NCI-H1105 (cell line): ENCODE results near the gene NPSR1.
"Not testable (repeated sequence)": the region's sequence is repeated elsewhere in the genome, so short reads cannot be mapped to it uniquely, and the experiment has no call there.

ENCODE experiments used
- DNase-seq: peaks from one replicate; lab custom pipeline; 2025; lab: John Stamatoyannopoulos, UW

Gene NPSR1, protein sequence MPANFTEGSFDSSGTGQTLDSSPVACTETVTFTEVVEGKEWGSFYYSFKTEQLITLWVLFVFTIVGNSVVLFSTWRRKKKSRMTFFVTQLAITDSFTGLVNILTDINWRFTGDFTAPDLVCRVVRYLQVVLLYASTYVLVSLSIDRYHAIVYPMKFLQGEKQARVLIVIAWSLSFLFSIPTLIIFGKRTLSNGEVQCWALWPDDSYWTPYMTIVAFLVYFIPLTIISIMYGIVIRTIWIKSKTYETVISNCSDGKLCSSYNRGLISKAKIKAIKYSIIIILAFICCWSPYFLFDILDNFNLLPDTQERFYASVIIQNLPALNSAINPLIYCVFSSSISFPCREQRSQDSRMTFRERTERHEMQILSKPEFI

DNA sequence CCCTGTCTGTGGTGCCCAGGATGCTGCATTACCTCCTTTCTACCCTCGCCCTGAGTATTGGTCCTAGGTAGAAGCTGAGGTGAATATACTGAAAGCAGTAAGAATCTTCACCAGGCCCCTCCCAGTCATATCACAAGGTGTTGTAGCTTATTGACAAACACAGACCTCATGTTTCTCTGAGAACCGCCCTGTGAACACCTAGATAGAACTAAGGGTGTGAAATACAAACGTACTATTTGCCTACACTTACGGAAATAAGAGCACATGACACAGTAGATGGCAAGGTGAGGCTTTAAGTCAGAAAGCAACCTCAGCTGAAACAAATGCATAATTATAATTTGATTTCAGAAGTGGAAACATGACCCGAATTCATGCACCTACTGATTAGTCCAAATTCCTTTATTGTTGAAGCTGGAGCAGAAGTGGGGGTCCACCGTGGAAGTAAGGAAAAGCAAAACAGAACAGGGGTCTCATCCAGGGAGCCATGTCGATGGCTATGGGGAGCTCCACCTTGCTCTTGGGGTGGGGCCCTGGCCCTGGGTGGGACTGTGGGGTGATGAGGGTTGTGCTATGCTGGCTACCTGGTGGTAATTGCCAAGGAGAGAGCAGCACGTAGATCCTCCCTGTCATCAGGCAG, at the start of gene NPSR1:
Gene NPSR1 (plus strand): TSS at position 587 of the 637 bp plus-strand sequence. CDS start 195 bp downstream, outside the sequence.
- no peak for DNase-seq

DNA sequence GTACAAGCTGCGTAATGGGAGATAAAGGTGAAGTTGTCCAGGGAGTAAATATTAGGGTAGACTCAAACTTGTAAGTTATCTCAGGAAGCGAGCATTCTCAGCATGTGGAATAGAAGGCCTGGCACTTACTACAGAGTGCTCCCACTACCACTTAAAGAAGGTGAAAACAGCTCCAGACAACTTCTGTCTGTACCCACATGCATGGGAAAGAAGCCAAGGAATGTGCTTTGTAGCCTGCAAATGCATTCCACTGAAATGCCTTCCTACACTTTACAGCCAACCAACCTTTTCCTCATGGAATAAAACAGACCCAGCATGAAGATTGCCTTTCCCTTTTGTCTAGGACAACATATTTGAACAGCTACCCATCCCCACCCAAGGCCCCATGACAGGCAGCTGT, 45.4 kb upstream of the NPSR1 start:
- no peak for DNase-seq

- no peak for DNase-seq
Observed at GRCh38 chr7:34620425-34620824, 37.6 kb upstream of the NPSR1 start.

GRCh38 chr7:34622182-34622581, 35.8 kb upstream of the NPSR1 start:
- DNase-seq: no peak

GRCh38 chr7:34622771-34623250, 35.2 kb upstream of the NPSR1 start:
- no peak for DNase-seq

GRCh38 chr7:34628618-34629017, 29.4 kb upstream of the NPSR1 start:
- not testable (repeated sequence) for DNase-seq

DNA sequence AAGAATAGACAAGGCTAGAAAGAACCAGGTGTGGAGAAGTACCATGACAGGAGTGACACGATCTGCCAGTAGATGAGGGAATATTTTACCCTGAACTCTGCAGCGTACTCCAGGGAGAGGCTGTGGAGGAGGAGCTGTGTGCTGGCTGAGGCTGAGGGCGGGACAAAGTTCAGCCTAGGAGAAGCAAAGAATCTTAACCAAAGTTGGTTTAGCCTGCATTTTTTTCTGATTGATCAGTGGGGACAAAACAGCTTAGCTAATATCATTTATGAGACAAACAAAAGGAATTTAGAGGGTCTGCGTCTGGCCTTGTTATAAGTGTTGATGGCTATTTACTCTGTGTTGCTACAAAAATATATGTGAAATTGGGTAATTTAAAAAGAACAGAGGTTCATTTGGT, 5.2 kb upstream of the NPSR1 start:
- DNase-seq: no peak

DNA sequence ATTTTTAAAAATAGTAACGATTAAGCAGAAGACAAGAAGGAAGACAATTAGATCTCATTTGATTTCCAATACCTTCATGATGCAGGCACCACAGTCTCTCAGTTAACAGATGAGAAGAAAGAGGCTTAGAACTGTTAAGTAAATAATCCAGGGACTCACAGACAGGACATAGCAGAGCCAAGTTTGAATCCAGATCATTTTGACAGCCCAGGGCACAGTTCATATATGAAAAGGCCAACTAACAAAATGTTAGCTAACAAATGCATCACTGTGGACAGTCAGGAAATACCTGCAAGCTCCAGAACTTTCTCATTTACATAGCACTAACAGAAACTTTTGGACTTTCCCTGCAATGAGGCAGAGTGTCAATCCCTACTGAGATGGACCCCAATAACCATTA, 4.2 kb upstream of the NPSR1 start:
- no peak for DNase-seq

- DNase-seq: no peak
Observed at GRCh38 chr7:34655384-34655783, 2.6 kb upstream of the NPSR1 start.

- no peak for DNase-seq
Observed at GRCh38 chr7:34656041-34656440, 2.0 kb upstream of the NPSR1 start.

- DNase-seq: no peak
Observed at GRCh38 chr7:34659472-34660075, 1.6 kb downstream of the NPSR1 start.

- no peak for DNase-seq
Observed at GRCh38 chr7:34662058-34662708, 4.2 kb downstream of the NPSR1 start.

GRCh38 chr7:34664755-34665154, 6.7 kb downstream of the NPSR1 start:
- no peak for DNase-seq

- no peak for DNase-seq
Observed at GRCh38 chr7:34672430-34672829, 14.4 kb downstream of the NPSR1 start.

DNA sequence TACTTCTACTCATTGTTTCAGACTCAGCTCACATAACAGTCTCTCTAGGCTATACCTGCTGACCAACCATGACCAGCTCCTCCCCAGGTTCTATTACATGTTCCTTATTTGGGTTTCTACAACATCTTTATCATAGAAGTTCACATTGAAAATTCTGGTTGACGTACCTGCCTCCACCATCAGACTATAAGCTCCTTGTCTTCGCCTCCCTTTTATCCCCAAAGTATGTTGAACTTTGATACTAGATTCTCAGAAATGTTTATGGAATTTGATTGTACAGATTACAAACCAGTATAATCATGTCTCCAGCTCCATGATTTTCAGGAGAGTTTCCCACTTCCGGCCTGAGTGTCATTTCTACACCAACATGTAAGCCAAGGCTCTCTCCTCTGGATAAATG, 15.0 kb downstream of the NPSR1 start:
- DNase-seq: no peak

GRCh38 chr7:34675749-34676374, 17.8 kb downstream of the NPSR1 start:
- DNase-seq: peak; percentile 12

GRCh38 chr7:34677491-34677890, 19.5 kb downstream of the NPSR1 start:
- DNase-seq: no peak

DNA sequence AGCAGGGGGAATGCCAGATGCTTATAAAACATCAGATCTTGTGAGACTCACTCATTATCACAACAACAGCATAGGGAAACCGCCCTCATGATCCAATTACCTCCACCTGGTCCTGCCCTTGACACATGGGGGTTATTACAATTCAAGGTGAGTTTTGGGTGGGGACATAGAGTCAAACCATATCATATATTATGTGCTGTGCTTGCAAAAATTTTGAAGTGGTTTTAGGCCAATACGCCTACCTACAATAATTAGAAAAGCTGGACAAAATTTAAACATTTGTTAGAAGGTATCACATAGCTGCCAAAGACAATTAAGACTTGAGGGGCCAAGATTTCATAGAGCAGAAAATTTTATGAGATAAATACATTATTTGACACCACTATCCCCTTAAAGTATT, 29.5 kb downstream of the NPSR1 start:
- no peak for DNase-seq

- no peak for DNase-seq
Observed at GRCh38 chr7:34696415-34696814, 38.4 kb downstream of the NPSR1 start.

DNA sequence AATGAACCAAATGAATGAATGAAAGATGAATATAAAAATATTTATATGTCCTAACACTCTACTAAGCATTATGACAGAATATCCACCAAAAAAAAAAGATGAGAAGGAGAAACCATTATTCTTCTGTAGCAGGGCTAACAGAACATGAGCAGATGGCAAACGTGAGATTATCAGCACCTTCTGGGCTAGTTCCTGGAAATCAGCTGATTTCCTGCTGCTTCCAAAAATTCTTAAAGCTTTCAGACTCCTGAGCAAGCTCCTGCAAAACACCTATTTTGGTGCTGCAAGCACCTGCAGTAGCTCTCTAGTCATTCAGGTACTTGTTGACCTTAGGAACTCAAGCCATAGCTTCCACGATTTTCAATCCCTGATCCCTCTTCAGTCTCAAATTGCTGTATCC, 51.8 kb downstream of the NPSR1 start:
- no peak for DNase-seq

GRCh38 chr7:34718867-34719266, 60.8 kb downstream of the NPSR1 start:
- DNase-seq: no peak

- no peak for DNase-seq
Observed at GRCh38 chr7:34719636-34720035, 61.6 kb downstream of the NPSR1 start.
